ENCODE data around the gene FAM120A.

- TF ChIP-seq POLR2A (IDR thresholded peaks at IDR 0.05): no peak
- TF ChIP-seq CTCF (IDR thresholded peaks at IDR 0.05): no peak
Observed at GRCh38 chr9:93468763-93469456, 17.4 kb downstream of the FAM120A start.

Data from esophagus squamous epithelium (tissue), 4 donors.